ENCODE results near the gene LRP1-AS.

DNA sequence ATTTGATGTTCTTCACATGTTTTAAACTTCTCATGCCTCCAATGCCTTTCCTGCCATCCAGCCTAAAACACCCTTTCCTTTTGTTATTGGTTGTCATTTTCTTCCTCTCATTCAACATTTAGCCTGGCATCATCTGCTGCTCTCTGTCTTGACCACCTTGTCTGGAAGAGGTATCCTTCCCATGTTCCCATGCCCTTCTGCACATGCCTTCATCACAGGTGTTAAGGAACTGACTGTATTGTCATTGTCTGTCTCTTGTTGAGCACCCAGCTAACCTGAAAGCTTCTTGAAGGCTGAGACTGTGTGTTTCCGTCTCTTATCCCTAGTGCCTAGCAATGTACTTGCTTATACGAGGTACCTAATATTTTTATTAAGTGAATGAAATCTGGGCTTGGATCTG lies 23.6 kb downstream of the LRP1-AS start:
- TF ChIP-seq PPARA (CRISPR knock-in tag; IDR thresholded peaks at IDR 0.05; ENCODE audit: borderline replicate concordance) = no peak
- TF ChIP-seq OSR1 (CRISPR knock-in tag; IDR thresholded peaks at IDR 0.05) = no peak
- TF ChIP-seq GLIS3 (CRISPR knock-in tag; IDR thresholded peaks at IDR 0.05) = no peak
- TF ChIP-seq, protein P1, sequence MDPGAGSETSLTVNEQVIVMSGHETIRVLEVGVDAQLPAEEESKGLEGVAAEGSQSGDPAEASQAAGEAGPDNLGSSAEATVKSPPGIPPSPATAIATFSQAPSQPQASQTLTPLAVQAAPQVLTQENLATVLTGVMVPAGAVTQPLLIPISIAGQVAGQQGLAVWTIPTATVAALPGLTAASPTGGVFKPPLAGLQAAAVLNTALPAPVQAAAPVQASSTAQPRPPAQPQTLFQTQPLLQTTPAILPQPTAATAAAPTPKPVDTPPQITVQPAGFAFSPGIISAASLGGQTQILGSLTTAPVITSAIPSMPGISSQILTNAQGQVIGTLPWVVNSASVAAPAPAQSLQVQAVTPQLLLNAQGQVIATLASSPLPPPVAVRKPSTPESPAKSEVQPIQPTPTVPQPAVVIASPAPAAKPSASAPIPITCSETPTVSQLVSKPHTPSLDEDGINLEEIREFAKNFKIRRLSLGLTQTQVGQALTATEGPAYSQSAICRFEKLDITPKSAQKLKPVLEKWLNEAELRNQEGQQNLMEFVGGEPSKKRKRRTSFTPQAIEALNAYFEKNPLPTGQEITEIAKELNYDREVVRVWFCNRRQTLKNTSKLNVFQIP (CRISPR knock-in tag; IDR thresholded peaks at IDR 0.05; ENCODE audit: borderline replicate concordance, low read depth) = no peak
- no peak for TF ChIP-seq ZNF8 (CRISPR knock-in tag; IDR thresholded peaks at IDR 0.05)

All from SK-N-SH treated with all-trans-retinoic acid at 6 μM for 48 hours (cell line).